ENCODE results near the gene RPH3AL.
"Not testable (repeated sequence)": the region's sequence is repeated elsewhere in the genome, so short reads cannot be mapped to it uniquely, and the experiment has no call there.

Gene RPH3AL

GRCh38 chr17:258045-258734 lies 94.4 kb downstream of the RPH3AL start:
- no peak for DNase-seq

- DNase-seq, result no peak
These were observed 99.3 kb downstream of the RPH3AL start for GRCh38 chr17:253091-253846.

DNA sequence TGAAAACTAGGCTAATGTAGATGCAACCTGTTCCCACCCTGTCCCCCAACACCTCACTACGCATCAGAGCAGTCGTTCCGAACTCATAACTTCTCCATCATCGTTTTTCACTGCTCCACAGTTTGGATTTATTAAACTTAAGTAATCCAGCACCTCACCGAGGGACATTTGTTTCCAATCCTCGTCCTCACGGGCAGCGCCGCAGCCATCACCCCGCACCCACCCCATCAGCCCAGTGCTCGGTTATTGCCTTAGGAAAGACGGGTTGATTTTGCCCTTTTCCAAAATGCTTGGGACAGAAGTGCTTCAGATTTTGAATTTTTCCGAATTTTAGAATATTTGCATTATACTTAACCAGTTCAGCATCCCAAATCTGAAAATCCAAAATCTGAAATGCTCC lies 100.2 kb downstream of the RPH3AL start:
- DNase-seq, result no peak

DNA sequence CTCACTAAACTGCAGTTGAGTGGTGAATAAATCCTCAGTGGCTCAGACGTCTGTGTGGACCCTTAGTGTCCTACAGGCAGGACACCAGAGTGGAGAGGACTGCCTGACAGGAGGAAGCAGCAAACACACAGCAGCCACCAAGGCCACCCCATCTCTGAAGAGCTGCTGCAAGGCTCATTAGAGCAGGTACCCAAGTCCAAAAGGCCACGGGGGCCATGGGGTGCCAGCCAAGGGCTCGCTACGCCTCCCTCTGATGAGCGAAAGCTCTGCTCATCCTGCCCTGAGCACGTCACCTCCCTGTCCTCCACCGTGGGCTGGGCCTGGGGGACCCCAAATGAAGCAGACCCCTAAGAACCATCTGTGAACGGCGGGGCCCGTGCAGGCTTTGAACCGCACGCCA lies 101.1 kb downstream of the RPH3AL start:
- DNase-seq, result no peak

- DNase-seq, result no peak
These were observed 101.9 kb downstream of the RPH3AL start for GRCh38 chr17:250487-251300.

- DNase-seq, result no peak
These were observed 103.2 kb downstream of the RPH3AL start for GRCh38 chr17:249236-249993.

DNA sequence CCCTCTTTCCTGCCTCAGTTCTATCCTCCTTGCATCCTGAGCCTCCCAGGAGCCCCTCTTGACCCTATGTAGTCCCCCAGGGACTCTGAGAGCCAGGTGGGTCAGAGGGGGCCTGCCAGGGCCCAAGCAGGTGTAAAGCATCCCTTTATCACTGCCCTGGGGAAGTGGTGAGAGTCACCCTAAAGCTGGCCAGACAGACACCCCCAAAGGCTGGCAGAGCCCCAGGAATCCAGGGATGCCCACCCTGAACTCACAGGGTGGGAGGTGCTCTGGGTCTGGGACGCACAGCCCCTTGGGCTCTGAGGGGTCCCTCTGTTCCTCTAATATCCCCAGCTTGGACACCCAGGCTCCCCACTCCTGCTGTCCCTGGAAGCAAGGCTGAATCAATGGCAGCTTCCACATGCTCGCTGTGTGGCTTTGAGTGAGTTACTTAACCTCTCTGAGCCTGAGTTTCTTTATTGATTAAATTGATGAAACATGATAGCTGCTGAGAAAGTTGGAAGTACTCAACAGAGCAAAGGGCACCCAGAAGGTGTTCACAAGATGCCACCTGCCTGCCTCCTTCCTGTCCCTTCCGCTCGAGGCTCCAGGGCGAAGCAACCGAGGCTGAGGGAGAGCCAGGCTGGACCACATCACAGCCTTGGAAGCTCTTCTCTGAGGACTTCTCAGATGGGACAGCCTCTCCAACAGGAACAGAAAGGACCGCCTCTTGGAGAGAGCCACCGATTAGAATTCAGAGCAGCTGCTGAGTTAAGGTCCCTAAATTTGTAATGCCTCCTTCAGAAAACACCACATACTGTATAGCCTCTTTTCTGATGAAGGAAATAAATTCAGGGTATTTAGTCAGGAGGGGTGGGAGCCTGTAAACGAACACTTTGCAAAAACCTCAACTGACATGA lies 104.0 kb downstream of the RPH3AL start:
- DNase-seq, result no peak

GRCh38 chr17:247767-248166 lies 104.8 kb downstream of the RPH3AL start:
- no peak for DNase-seq

DNA sequence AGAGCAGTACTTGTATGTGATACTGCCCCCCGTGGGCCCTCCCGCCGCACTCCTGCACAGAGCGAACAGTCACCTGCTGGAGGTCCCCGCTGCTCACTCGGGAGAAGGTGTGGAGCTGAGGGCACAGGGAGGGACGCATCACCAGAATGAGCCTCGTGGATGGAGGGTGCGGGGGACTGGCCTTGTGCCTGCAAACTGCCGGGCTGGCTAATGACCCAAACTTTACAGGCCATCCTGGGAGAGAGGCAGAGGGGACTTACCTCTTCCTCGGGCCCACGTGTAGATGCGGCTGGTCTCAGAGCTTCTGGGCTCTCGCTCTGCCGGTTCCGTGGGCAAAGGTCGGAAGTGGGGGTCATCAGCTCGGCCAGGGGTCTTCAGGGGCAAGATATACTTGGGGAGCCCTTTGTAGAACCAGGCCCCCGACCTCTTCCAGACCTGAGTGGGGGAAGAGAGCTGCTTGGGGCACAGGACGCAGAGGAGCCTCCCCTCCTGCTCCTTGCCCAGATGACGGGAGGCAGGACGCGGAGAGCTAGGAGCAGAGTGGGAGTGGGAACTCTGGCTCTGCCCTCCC lies 105.7 kb downstream of the RPH3AL start:
- DNase-seq, result no peak

GRCh38 chr17:246226-246625 lies 106.4 kb downstream of the RPH3AL start:
- no peak for DNase-seq

DNA sequence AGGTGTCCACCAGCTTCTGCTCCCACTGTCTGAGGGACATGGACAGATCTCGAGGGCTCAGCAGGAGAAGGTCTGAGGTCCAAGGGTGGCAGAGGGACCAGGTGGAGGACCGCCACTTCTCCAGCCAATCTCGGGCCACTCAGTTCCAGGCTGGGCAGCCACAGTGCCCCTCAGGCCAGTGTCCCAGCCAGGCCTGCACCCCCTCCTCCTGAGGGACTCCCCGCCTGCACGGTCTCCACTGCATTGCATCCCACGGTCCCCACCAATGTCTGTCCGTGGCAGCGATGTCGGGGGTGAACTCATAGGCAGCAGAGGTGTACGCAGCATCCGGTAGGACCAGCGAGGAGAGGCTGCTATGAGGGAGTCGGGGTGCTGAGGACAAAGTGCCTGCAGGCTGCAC lies 107.0 kb downstream of the RPH3AL start:
- DNase-seq, result no peak

GRCh38 chr17:245020-245419 lies 107.6 kb downstream of the RPH3AL start:
- DNase-seq, result no peak

- DNase-seq, result not testable (repeated sequence)
These were observed 108.7 kb downstream of the RPH3AL start for GRCh38 chr17:243924-244323.

- no peak for DNase-seq
These were observed 113.7 kb downstream of the RPH3AL start for GRCh38 chr17:238964-239259.

DNA sequence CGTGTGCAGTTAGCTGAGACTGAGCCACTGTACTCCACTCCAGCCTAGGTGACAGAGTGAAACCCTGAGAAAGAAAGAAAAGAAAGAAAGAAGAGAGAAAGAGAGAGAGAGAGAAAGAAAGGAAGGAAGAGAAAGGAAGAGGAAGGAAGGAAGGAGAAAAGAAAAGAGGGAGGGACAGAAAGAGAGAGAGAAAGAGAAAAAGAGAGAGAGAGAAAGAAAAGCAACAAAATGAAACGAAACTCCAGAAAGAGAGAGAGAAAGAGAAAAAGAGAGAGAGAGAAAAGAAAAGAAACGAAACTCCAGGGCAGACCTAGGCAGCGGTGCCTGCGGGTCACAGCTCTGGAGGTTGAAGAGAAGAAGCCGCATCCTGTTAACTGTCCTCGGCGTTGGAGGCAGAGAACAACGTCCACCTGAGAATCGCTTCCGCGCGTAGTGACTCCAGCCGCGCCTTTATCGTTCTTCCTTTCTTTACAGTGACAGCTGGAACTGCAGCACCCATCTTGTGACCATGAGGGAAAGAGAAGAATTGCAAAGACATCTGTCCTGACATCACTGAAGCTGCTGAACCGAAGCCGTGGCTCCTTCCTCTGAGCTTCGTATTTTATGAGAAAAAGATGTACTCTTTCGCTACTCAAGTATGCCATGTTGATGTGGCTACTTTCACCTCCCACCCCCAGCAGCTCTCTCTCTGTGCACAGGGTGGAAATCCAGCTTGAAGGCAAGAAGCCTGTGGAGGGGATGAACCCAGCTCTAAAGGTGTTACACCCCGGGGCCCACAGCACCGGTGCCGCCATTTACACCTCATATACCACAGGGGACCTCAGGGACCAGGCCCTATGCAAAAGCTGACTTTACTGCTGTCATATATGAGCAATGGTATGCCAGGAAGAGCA lies 114.3 kb downstream of the RPH3AL start:
- no peak for DNase-seq

- DNase-seq, result no peak
These were observed 115.1 kb downstream of the RPH3AL start for GRCh38 chr17:237406-237955.

DNA sequence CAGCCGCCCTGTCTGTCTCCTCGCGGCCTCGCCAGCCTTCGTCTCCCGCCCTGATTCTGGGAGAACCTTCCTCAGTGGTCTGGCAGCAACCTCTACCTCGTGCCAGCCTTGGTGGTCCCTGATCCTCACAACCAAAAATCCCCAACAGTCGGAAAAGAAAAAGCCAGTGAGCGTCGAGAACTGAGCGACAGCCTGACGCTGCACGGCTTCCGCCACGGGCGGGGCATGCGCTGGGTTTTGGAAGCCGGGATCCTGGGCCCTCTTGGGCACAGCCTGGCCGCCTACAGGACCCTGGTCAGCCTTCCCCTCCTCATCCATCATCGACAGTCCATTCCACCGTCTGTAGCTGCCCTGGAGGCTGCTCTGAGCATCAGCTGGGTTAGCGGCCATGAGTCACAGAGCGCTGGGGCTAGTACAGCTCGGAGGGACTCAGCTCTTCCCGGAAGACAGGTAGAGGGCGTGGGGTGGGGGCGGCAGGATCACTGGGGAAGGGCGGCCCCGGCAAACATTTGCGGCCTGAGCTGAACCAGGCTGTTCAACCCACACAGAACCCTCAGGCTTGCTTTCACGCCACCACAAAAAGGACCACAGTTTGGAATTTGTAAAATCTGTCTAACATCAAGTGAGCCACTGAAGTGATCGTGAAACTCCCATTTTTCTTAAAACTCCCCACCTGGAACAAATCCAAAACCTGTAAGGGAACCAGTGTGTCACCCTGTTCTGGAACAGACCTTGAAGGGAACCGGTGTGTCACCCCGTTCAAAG lies 115.8 kb downstream of the RPH3AL start:
- DNase-seq, result no peak

DNA sequence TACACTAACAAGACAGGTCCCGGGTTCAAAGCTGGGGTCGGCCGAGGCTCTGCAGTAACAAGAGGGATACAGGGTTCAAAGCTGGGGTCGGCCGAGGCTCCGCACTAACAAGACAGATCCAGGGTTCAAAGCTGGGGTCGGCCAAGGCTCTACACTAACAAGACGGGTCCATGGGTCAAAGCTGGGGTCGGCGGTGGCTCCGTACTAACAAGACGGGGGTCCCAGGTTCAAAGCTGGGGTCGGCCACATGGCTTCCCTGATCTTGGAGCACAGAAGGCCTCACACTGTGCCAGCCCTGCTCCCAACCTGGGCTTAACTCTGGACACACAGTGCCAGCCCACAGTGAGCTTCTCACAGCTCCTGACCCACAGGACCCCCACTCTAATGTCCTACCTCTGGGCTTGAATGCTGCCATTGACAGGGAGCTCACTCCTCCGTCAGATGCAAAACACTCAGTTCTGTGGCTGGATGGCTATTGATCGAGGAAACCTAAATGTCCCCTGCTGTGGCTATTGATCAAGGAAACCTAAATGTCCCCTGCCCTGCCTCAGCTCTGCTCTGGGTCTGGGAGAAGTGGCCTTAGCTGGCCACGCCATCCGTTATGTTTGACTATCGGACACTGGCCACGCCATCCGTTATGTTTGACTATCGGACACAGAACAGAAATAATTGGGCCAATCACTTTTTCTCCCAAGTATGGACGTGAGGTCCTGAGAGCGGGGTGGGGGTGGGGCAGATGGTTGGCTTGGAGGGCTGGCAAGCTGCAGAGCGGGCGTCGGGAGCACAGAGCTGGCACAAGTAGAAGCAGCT lies 116.6 kb downstream of the RPH3AL start:
- no peak for DNase-seq

All from hematopoietic multipotent progenitor cell treated with erythropoietin and hydrocortisone succinate and interleukin-3 and kit ligand, for 6 days (in vitro differentiated cells).